ENCODE data around the gene ACVR1C.

DNA sequence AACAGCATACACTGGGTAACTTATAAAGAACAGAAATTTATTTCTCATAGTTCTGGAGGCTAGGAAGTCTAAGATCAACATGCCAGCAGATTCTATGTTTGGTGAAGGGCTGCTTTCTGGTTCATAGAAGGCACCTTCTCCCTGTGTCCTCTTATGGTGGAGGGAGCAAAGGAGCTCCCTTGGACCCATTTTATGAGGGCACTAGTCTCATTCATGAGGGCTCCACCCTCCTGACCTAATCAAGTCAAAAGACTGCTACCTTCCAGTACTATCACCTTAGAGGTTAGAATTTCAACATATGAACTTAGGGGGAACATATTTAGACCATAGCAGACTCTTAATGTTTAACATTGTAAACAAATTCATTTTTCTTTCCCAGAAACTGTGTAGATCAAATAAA is 54.5 kb downstream of the ACVR1C start:
- no peak for TF ChIP-seq POLR2A (IDR thresholded peaks at IDR 0.05; ENCODE audit: low read depth, low read length)
- TF ChIP-seq SPI1 (IDR thresholded peaks at IDR 0.05; ENCODE audit: low read depth, low read length) = no peak
- no peak for TF ChIP-seq TAF1 (IDR thresholded peaks at IDR 0.05; ENCODE audit: low read depth, low read length)
- TF ChIP-seq POLR2AphosphoS5 (IDR thresholded peaks at IDR 0.05; ENCODE audit: low read depth, low read length) = no peak
- TF ChIP-seq PAX5 (IDR thresholded peaks at IDR 0.05; ENCODE audit: insufficient read depth, low read length, severe bottlenecking) = no peak
- TF ChIP-seq POU2F2 (IDR thresholded peaks at IDR 0.05; ENCODE audit: low read depth, low read length) = no peak
